CD8-positive, alpha-beta memory T cell (primary cell): ENCODE data around the gene ASIC1. TPM values are rescaled to one million over a fixed set of nuclear protein-coding genes. Genes with fewer than 3 reads are reported as not detected.
"Not testable (repeated sequence)": the region's sequence is repeated elsewhere in the genome, so short reads cannot be mapped to it uniquely, and the experiment has no call there.

ENCODE experiments used
- CTCF ChIA-PET: fragments of 350-600 bp; sonication (Branson Sonifier 250); formaldehyde crosslinking; loops from one replicate; lab custom pipeline; 2021; ENCODE audit warnings: antibody characterized with exemption; lab: Charles Lee
- POLR2A ChIA-PET: fragments of 350-600 bp; sonication (Branson Sonifier 250); formaldehyde crosslinking; loops from one replicate; lab custom pipeline; 2021; ENCODE audit warnings: antibody characterized with exemption; lab: Charles Lee
- DNase-seq, 5 donors: peaks; one replicate each; pipeline versions ENCODE4 v3.0.0 to v3.0.0-alpha.2; 2020 to 2022; ENCODE audit warnings: mixed read lengths in 1 of 5
- H3K27ac ChIP-seq: one replicate; pipeline ENCODE4 v1.7.0; 2013; ENCODE audit warnings: low read depth, mild to moderate bottlenecking, low read length, moderate library complexity
- H3K27me3 ChIP-seq: 2 replicates; pipeline ENCODE4 v1.7.0; 2013; ENCODE audit warnings: low read length, mild to moderate bottlenecking; ENCODE audit not compliant: insufficient read depth, poor library complexity, severe bottlenecking
- H3K36me3 ChIP-seq: 2 replicates; pipeline ENCODE4 v1.7.0; 2013; ENCODE audit warnings: mild to moderate bottlenecking, low read length, moderate library complexity; ENCODE audit not compliant: insufficient read depth
- H3K4me1 ChIP-seq: 2 replicates; pipeline ENCODE4 v1.7.0; 2013; ENCODE audit warnings: mild to moderate bottlenecking, low read length, moderate library complexity; ENCODE audit not compliant: insufficient read depth
- H3K4me3 ChIP-seq: 2 replicates; pipeline ENCODE4 v1.7.0; 2013; ENCODE audit warnings: mild to moderate bottlenecking, low read length
- H3K9me3 ChIP-seq: 2 replicates; pipeline ENCODE4 v1.7.0; 2013; ENCODE audit warnings: mild to moderate bottlenecking, low read length
- H3K27ac Mint-ChIP-seq, 8 donors: one replicate each; pipeline ENCODE4 v1.8.0; 2020 to 2021; ENCODE audit warnings: mixed read lengths in 8 of 8, mild to moderate bottlenecking in 6 of 8, inconsistent platforms in 3 of 8, moderate library complexity in 3 of 8
- H3K27me3 Mint-ChIP-seq, 2 donors: one replicate each; pipeline ENCODE4 v1.8.0; 2020 to 2021; ENCODE audit warnings: mixed read lengths in 2 of 2, mild to moderate bottlenecking in 1 of 2, moderate library complexity in 1 of 2
- H3K36me3 Mint-ChIP-seq, 3 donors: one replicate each; pipeline ENCODE4 v1.8.0; 2020 to 2021; ENCODE audit warnings: mixed read lengths in 3 of 3, inconsistent platforms in 1 of 3, mild to moderate bottlenecking in 1 of 3
- H3K4me1 Mint-ChIP-seq, 3 donors: one replicate each; pipeline ENCODE4 v1.8.0; 2020 to 2021; ENCODE audit warnings: mixed read lengths in 3 of 3, inconsistent platforms in 1 of 3, mild to moderate bottlenecking in 1 of 3
- H3K4me3 Mint-ChIP-seq, 7 donors: one replicate each; pipeline ENCODE4 v1.8.0; 2020 to 2021; ENCODE audit warnings: mixed read lengths in 7 of 7, mild to moderate bottlenecking in 6 of 7, moderate library complexity in 4 of 7, inconsistent platforms in 2 of 7
- H3K9me3 Mint-ChIP-seq, 5 donors: one replicate each; pipeline ENCODE4 v1.8.0; 2020 to 2022; ENCODE audit warnings: mixed read lengths in 5 of 5, mild to moderate bottlenecking in 3 of 5, moderate library complexity in 2 of 5, inconsistent platforms in 1 of 5
- polyA plus RNA-seq: library from polyadenylated mRNA; unstranded; fragments of 300-500 nt; fragmentation: Illumina TruSeq; gene quantifications from one replicate; pipeline ENCODE4 v1.2.3, GENCODE V29; 2021
- total RNA-seq, 2 experiments: library from RNA; stranded (reverse); gene quantifications; one replicate each; pipeline ENCODE4 v1.2.3, GENCODE V29; 2021

ASIC1 gene
- total and polyA plus RNA-seq, 3 experiments from 2014 or later, result 0.07 to 6.4 (median 6.4) TPM

DNA sequence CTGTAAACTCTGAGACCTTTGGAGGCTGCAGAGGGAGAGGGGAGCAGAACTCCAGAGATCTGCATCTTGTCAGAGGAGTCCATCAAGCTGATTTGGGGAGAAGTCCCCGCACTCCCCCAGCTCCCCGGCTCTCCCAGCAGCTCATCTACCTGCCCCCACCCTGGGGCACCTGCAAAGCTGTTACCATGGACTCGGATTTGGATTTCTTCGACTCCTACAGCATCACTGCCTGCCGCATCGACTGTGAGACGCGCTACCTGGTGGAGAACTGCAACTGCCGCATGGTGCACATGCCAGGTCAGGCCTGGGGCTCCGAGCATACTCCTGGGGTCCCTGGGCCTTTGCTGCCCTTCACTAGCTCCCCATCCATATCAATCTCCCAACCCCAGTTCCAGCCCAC is 20.9 kb downstream of the ASIC1 start:
- no peak overlapping the region for H3K4me3 ChIP-seq
- POLR2A ChIA-PET, result no interaction called here
- Mint-ChIP-seq H3K4me1 (peaks cover 0 to 4% (median 2%) of the 10 kb centered on the region in 3 donors), H3K9me3 (no peaks in the 10 kb centered on the region), H3K4me3 (no peak overlapping the region), H3K27me3 (peaks cover 0 to 4% of the 10 kb centered on the region in 2 donors), H3K27ac (no peak overlapping the region), H3K36me3 (no peaks in the 10 kb centered on the region)
- DNase-seq, result peak in 1 of 5 donors; percentile 39
- H3K27me3 ChIP-seq, result no peaks in the 10 kb centered on the region
- no peaks in the 10 kb centered on the region for H3K36me3 ChIP-seq
- CTCF ChIA-PET, result interaction anchor here (2.1 to 2.2 kb wide), 2 partner anchors 7 to 8 kb away, joined by 9 to 10 read pairs; partner anchors contain the start of gene SMARCD1
- no peak overlapping the region for H3K27ac ChIP-seq
- peaks cover 4% of the 10 kb centered on the region for H3K4me1 ChIP-seq
- H3K9me3 ChIP-seq, result no peaks in the 10 kb centered on the region

DNA sequence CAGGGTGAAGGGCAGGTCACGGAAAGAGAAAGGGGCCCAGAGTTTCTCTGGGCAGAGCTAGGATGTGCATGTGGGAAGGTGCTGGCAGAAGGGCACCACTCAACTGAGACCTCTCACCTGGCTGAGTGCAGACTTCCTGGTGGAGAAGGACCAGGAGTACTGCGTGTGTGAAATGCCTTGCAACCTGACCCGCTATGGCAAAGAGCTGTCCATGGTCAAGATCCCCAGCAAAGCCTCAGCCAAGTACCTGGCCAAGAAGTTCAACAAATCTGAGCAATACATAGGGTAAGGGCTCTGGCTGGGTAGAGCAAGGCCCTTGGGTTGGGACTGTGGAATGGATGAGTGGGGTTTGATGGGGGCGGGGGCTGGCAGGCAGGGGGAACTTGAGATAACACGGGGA is 22.4 kb downstream of the ASIC1 start:
- POLR2A ChIA-PET, result no interaction called here
- H3K4me3 Mint-ChIP-seq, result no peak overlapping the region
- no peaks in the 10 kb centered on the region for H3K9me3 Mint-ChIP-seq
- H3K27me3 Mint-ChIP-seq, result peaks cover 0 to 4% of the 10 kb centered on the region in 2 donors
- CTCF ChIA-PET, result interaction anchor here (0.7 to 2.1 kb wide), 3 partner anchors 9 to 114 kb away, joined by 3 to 9 read pairs (median 3); no protein-coding TSS in a partner anchor
- no peaks in the 10 kb centered on the region for H3K36me3 Mint-ChIP-seq
- peaks cover 7 to 11% (median 8%) of the 10 kb centered on the region in 3 donors for H3K4me1 Mint-ChIP-seq
- H3K4me3 ChIP-seq, result no peak overlapping the region
- peaks cover 9% of the 10 kb centered on the region for H3K4me1 ChIP-seq
- H3K27ac ChIP-seq, result no peak overlapping the region
- no peaks in the 10 kb centered on the region for H3K9me3 ChIP-seq
- H3K27me3 ChIP-seq, result no peaks in the 10 kb centered on the region
- H3K27ac Mint-ChIP-seq, result peak overlapping the region in 1 of 8 donors; percentile 20
- peak in 1 of 5 donors; percentile 29 for DNase-seq
- H3K36me3 ChIP-seq, result no peaks in the 10 kb centered on the region

DNA sequence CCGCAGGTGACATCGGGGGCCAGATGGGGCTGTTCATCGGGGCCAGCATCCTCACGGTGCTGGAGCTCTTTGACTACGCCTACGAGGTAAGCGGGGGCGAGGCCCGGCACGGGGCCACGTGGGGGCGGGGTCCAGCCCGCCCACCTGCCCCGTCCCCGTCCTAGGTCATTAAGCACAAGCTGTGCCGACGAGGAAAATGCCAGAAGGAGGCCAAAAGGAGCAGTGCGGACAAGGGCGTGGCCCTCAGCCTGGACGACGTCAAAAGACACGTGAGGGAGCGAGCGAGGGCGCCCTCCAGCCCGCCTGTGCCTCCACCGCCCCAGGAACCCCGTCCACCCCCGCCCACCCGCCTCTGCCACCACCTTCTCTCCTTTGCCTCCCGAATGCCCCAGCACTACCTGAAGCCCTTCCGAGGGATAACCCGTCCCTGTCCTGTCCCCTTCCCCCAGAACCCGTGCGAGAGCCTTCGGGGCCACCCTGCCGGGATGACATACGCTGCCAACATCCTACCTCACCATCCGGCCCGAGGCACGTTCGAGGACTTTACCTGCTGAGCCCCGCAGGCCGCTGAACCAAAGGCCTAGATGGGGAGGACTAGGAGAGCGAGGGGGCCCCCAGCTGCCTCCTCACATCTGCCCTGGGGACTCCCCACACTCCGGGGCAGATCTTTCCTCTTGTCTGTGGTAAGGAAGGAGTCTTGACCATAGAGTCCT is 23.9 kb downstream of the ASIC1 start:
- Mint-ChIP-seq H3K36me3 (peaks cover 0 to 5% (median 0%) of the 10 kb centered on the region in 3 donors), H3K9me3 (no peaks in the 10 kb centered on the region), H3K4me1 (peaks cover 11 to 18% (median 14%) of the 10 kb centered on the region in 3 donors), H3K27ac (no peak overlapping the region), H3K4me3 (no peak overlapping the region), H3K27me3 (peaks cover 0 to 1% of the 10 kb centered on the region in 2 donors)
- Histone ChIP-seq H3K9me3 (no peaks in the 10 kb centered on the region), H3K27ac (no peak overlapping the region), H3K36me3 (no peaks in the 10 kb centered on the region), H3K4me1 (peaks cover 12% of the 10 kb centered on the region), H3K27me3 (no peaks in the 10 kb centered on the region), H3K4me3 (no peak overlapping the region)
- DNase-seq, result peak in 1 of 5 donors; percentile 37
- CTCF ChIA-PET, result interaction anchor here (1.2 to 11.1 kb wide), 3 partner anchors 10 to 95 kb away, joined by 3 to 118 read pairs (median 5); partner anchors contain the start of gene COX14
- POLR2A ChIA-PET, result no interaction called here

DNA sequence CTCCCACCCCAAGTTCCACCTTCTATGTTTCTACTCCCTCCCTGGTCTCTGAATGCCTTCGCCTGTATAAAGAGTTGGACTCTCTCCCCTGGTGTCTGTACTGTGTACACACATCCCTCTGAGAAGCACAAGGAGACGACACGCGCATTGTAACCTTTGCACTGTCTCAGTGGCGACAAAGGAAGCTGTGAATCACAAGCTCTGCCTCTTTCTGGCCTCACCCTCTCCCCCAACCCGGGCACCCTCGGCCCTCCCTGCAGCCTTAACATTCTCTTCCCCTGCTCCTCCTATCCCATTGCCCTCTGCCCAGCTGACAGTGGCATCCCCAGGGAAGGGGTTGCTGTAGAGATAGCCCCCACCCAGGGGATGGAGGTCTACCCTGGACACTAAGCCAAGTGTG is 25.2 kb downstream of the ASIC1 start:
- peaks cover 0 to 18% (median 0%) of the 10 kb centered on the region in 3 donors for H3K36me3 Mint-ChIP-seq
- no peaks in the 10 kb centered on the region for H3K9me3 Mint-ChIP-seq
- H3K4me1 Mint-ChIP-seq, result peaks cover 12 to 26% (median 21%) of the 10 kb centered on the region in 3 donors
- no peak overlapping the region for H3K27ac ChIP-seq
- CTCF ChIA-PET, result interaction anchor here (1.0 to 11.1 kb wide), 4 partner anchors 12 to 115 kb away, joined by 3 to 118 read pairs (median 6); partner anchors contain the start of gene COX14
- peak overlapping the region in 4 of 8 donors; percentile 17 to 42 (median 34) for H3K27ac Mint-ChIP-seq
- DNase-seq, result peak in 1 of 5 donors; percentile 26
- H3K4me3 Mint-ChIP-seq, result peak overlapping the region in 4 of 7 donors; percentile 19 to 79 (median 62)
- peaks cover 0 to 1% of the 10 kb centered on the region in 2 donors for H3K27me3 Mint-ChIP-seq
- peaks cover 12% of the 10 kb centered on the region for H3K4me1 ChIP-seq
- H3K4me3 ChIP-seq, result no peak overlapping the region
- POLR2A ChIA-PET, result interaction anchor here (0.6 kb wide), 1 partner anchor 47 kb away, joined by 3 read pairs; no protein-coding TSS in a partner anchor
- H3K9me3 ChIP-seq, result no peaks in the 10 kb centered on the region
- no peaks in the 10 kb centered on the region for H3K36me3 ChIP-seq
- no peaks in the 10 kb centered on the region for H3K27me3 ChIP-seq

DNA sequence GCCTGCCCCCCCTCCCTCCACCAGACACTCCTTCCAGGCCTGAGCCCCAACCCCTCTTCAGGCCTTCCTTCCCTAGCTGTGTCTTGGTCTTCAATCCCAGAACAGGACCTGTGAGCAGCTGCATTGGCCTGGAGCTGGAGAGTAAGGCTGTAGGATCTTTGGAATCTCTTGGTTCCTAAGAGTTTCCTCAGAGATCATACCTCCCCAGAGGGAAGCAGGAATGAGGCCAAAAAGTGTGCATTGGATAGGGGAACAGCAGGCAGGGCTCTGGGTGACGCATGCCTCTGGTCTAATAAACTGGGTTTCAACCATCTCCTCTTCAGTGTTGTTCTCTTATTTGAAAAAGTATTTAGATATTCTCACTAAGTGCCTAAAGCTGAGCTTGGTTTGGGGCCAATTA is 25.9 kb downstream of the ASIC1 start:
- Histone ChIP-seq H3K4me3 (no peak overlapping the region), H3K4me1 (peaks cover 12% of the 10 kb centered on the region), H3K9me3 (no peaks in the 10 kb centered on the region), H3K36me3 (no peaks in the 10 kb centered on the region), H3K27ac (no peak overlapping the region), H3K27me3 (no peaks in the 10 kb centered on the region)
- no peaks in the 10 kb centered on the region for H3K9me3 Mint-ChIP-seq
- ChIA-PET CTCF (interaction anchor here (0.7 to 11.1 kb wide), 4 partner anchors 13 to 116 kb away, joined by 3 to 118 read pairs (median 6); partner anchors contain the start of gene COX14), POLR2A (interaction anchor here (0.6 kb wide), 1 partner anchor 47 kb away, joined by 3 read pairs; no protein-coding TSS in a partner anchor)
- peak overlapping the region; percentile 75 to 89 (median 79) for H3K4me3 Mint-ChIP-seq
- H3K36me3 Mint-ChIP-seq, result peaks cover 0 to 23% (median under 1%) of the 10 kb centered on the region in 3 donors
- peaks cover 19 to 30% (median 22%) of the 10 kb centered on the region in 3 donors for H3K4me1 Mint-ChIP-seq
- peaks cover 0 to 1% of the 10 kb centered on the region in 2 donors for H3K27me3 Mint-ChIP-seq
- peak in 1 of 5 donors; percentile 27 for DNase-seq
- H3K27ac Mint-ChIP-seq, result peak overlapping the region; percentile 55 to 90 (median 89)

DNA sequence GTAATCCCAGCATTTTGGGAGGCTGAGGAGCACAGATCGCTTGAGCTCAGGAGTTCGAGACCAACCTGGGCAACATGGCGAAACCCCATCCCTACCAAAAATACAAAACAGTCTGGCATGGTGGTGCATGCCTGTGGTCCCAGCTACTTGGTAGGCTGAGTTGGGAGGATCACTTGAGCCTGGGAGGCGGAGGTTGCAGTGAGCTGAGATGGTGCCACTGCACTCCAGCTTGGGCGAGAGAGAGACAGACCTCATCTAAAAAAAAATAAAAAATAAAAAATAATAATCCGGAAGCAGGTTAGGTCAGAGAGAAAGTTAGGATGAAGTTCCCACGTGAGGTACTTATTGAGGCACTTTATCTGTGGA is 27.0 kb downstream of the ASIC1 start:
- not testable (repeated sequence) for H3K36me3 ChIP-seq, H3K9me3 Mint-ChIP-seq, H3K27me3 Mint-ChIP-seq, H3K27me3 ChIP-seq, H3K9me3 ChIP-seq
- POLR2A ChIA-PET, result interaction anchor here (0.5 to 2.5 kb wide), 6 partner anchors 27 to 319 kb away, joined by 3 to 48 read pairs (median 4); partner anchors contain the start of genes CERS5, COX14 and RACGAP1
- H3K36me3 Mint-ChIP-seq, result peaks cover 0 to 33% (median 8%) of the 10 kb centered on the region in 3 donors
- peaks cover 27 to 38% (median 29%) of the 10 kb centered on the region in 3 donors for H3K4me1 Mint-ChIP-seq
- peak overlapping the region; percentile 95 to 98 (median 97) for H3K27ac Mint-ChIP-seq
- H3K4me3 ChIP-seq, result peak overlapping the region; percentile 76
- DNase-seq, result peak in 1 of 5 donors; percentile 39
- H3K4me3 Mint-ChIP-seq, result peak overlapping the region; percentile 94 to 97 (median 96)
- peak overlapping the region; percentile 89 for H3K27ac ChIP-seq
- CTCF ChIA-PET, result interaction anchor here (0.7 to 11.1 kb wide), 15 partner anchors 7 to 89 kb away, joined by 3 to 118 read pairs (median 4); partner anchors contain the start of genes CERS5 and COX14
- H3K4me1 ChIP-seq, result peaks cover 18% of the 10 kb centered on the region

DNA sequence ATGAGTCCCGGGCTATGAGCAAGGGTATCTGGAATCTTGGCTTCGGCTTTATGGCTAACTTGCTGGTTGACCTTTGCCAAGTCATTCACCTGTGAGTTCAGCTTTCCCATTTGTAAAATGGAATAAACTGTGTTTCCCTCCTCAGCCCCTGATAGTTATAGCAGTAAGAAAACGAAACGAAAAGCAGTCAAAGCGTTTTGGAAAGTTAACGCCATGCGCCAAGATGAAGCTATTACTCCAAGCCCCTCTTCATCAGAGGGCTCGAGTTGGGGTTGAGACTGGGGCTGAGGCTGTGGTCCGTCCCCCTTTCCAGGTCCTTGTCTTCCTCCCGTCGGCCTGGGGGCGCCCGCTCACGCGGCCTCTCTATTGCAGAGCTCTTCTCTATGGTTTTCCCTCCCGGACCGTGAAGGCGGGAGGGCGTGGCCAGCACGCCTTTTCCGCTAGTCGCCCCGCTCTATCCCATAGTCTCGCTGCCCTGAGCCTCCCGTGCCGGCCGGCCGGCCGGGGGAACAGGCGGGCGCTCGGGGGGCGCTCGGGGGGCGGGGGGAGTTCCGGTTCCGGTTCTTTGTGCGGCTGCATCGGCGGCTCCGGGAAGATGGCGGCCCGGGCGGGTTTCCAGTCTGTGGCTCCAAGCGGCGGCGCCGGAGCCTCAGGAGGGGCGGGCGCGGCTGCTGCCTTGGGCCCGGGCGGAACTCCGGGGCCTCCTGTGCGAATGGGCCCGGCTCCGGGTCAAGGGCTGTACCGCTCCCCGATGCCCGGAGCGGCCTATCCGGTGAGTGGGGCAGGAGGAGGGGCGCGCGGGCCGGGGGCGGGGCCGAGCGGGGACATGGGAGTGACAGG is 27.6 kb downstream of the ASIC1 start, which contains the start of gene SMARCD1:
Gene SMARCD1 (plus strand): TSS at position 568 of the 840 bp plus-strand sequence. CDS start 28 bp downstream, at position 596.
- Mint-ChIP-seq H3K4me1 (peaks cover 27 to 38% (median 29%) of the 10 kb centered on the region in 3 donors), H3K27ac (peak within 1 kb of the TSS; percentile 95 to 98 (median 98)), H3K36me3 (peaks cover under 1 to 40% (median 8%) of the 10 kb centered on the region in 3 donors), H3K27me3 (no peaks in the 10 kb centered on the region), H3K4me3 (peak within 1 kb of the TSS; percentile 94 to 97 (median 96)), H3K9me3 (no peaks in the 10 kb centered on the region)
- peaks cover 14% of the 10 kb centered on the region for H3K36me3 ChIP-seq
- peaks cover 18% of the 10 kb centered on the region for H3K4me1 ChIP-seq
- peak within 1 kb of the TSS; percentile 89 for H3K27ac ChIP-seq
- peak within 1 kb of the TSS; percentile 76 for H3K4me3 ChIP-seq
- H3K9me3 ChIP-seq, result no peaks in the 10 kb centered on the region
- H3K27me3 ChIP-seq, result no peaks in the 10 kb centered on the region
- ChIA-PET POLR2A (interaction anchor here (0.5 to 2.5 kb wide), 6 partner anchors 27 to 319 kb away, joined by 3 to 48 read pairs (median 4); partner anchors contain the start of genes CERS5, COX14 and RACGAP1), CTCF (interaction anchor here (0.7 to 11.1 kb wide), 17 partner anchors 8 to 105 kb away, joined by 3 to 118 read pairs (median 4); partner anchors contain the start of genes CERS5 and COX14)
- peak; percentile 75 to 88 (median 80) for DNase-seq
